ENCODE measurements around the gene TFEB. TPM values are rescaled to one million over a fixed set of nuclear protein-coding genes. Genes with fewer than 3 reads are reported as not detected.

Gene TFEB
- total and polyA plus RNA-seq, 2 donors (not counting 3 experiments of a cell fraction or from before 2014, with no cell fraction given) = 4.9 to 6.6 TPM

DNA sequence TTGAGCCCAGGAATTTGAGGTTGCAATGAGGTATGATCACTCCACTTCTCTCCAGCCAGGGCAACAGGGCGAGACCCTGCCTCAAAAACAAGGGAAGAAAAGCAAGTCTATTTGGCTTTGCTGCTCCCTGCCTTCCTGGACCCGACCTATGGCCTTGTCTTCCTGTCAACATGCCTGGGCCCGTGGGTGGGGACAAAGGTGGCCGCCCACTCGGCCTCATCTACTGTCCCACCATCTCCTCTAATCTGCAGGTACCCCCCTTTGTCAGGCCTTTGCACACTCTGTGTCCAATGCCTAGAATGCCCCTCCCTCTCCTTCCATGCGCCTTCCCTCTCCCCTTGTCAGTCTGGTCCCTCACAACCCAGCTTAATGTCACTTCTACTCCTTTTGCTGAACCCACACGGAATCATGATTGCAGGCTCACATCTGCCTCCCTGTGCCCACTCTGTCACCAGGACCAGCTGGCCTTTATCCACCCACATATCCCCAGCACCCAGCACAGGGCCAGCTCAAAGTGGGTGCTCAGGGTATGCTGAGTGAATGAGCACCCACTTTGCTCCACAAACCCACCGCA, 56.8 kb downstream of the TFEB start:
- no peaks in the 10 kb centered on the region for H4K20me1 ChIP-seq (replicated peaks; ENCODE audit: control insufficient read depth, extremely low read depth, insufficient read depth, low read length)
- intact Hi-C loops (cut with micrococcal nuclease) = no loop called here
- CTCF ChIA-PET = interaction anchor here (0.8 to 5.0 kb wide), 3 partner anchors 41 to 310 kb away, joined by 3 to 226 read pairs (median 4); no protein-coding TSS in a partner anchor
- H3K9me1 ChIP-seq (replicated peaks; ENCODE audit: control insufficient read depth, extremely low read depth, insufficient read depth, low read length) = no peaks in the 10 kb centered on the region
- H3K27me3 ChIP-seq (ENCODE audit: control insufficient read depth in 2 of 2, insufficient read depth in 2 of 2, low read length in 2 of 2) = peaks cover 0 to 3% of the 10 kb centered on the region in 2 experiments
- no TSS peak for BruUV-seq (replicated peaks)
- peaks cover 8% of the 10 kb centered on the region for H3K4me1 ChIP-seq (ENCODE audit: control insufficient read depth, extremely low read depth, insufficient read depth, low read length)
- no peak overlapping the region for H3K9ac ChIP-seq (replicated peaks; ENCODE audit: extremely low read depth, insufficient read depth, low read length)
- no peaks in the 10 kb centered on the region for H3K9me3 ChIP-seq (replicated peaks; ENCODE audit: control insufficient read depth, insufficient read depth, low read length)
- TF ChIP-seq POLR2AphosphoS5 (IDR thresholded peaks at IDR 0.05; ENCODE audit: insufficient read depth, low read depth, low read length) (no peak), POLR2A (IDR thresholded peaks at IDR 0.05; ENCODE audit: low read depth, low read length) (no peak), MYC (IDR thresholded peaks at IDR 0.05; ENCODE audit: low read depth, low read length) (no peak), FOS (IDR thresholded peaks at IDR 0.05; ENCODE audit: borderline replicate concordance, insufficient read depth, low read length) (no peak), JUN (IDR thresholded peaks at IDR 0.05; ENCODE audit: borderline replicate concordance, insufficient read depth, insufficient read length, low read depth) (no peak), GATA2 (IDR thresholded peaks at IDR 0.05; ENCODE audit: insufficient read depth, insufficient read length, low read depth, low read length) (no peak), EZH2 (IDR thresholded peaks at IDR 0.05; ENCODE audit: borderline replicate concordance, low read depth, low read length, severe bottlenecking) (no peak)
- TF ChIP-seq, protein P1, sequence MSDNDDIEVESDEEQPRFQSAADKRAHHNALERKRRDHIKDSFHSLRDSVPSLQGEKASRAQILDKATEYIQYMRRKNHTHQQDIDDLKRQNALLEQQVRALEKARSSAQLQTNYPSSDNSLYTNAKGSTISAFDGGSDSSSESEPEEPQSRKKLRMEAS (IDR thresholded peaks at IDR 0.05; ENCODE audit: insufficient read depth, insufficient read length) = no peak
- TF ChIP-seq, protein P2, sequence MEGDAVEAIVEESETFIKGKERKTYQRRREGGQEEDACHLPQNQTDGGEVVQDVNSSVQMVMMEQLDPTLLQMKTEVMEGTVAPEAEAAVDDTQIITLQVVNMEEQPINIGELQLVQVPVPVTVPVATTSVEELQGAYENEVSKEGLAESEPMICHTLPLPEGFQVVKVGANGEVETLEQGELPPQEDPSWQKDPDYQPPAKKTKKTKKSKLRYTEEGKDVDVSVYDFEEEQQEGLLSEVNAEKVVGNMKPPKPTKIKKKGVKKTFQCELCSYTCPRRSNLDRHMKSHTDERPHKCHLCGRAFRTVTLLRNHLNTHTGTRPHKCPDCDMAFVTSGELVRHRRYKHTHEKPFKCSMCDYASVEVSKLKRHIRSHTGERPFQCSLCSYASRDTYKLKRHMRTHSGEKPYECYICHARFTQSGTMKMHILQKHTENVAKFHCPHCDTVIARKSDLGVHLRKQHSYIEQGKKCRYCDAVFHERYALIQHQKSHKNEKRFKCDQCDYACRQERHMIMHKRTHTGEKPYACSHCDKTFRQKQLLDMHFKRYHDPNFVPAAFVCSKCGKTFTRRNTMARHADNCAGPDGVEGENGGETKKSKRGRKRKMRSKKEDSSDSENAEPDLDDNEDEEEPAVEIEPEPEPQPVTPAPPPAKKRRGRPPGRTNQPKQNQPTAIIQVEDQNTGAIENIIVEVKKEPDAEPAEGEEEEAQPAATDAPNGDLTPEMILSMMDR (IDR thresholded peaks at IDR 0.05; ENCODE audit: extremely low read depth in 1 of 2, insufficient read depth in 1 of 2, low read depth in 1 of 2, low read length in 2 of 2) = no peak
- no peaks in the 10 kb centered on the region for H3K36me3 ChIP-seq (ENCODE audit: control insufficient read depth in 2 of 2, extremely low read depth in 1 of 2, insufficient read depth in 2 of 2, low read length in 2 of 2)
- H2AFZ ChIP-seq (ENCODE audit: low read depth, low read length) = no peak overlapping the region
- H3K4me2 ChIP-seq (ENCODE audit: insufficient read depth, low read length) = no peak overlapping the region
- dilution Hi-C loops (cut with MboI; ENCODE audit: extremely low pct_ligation_motif_present, low sequenced_read_pairs) = no loop called here
- DNase-seq (ENCODE audit: low read depth, low spot score) (no peak), FAIRE-seq (no peak)
- POLR2A ChIA-PET = no interaction called here
- H3K79me2 ChIP-seq (ENCODE audit: control insufficient read depth, insufficient read depth, low read length) = no peaks in the 10 kb centered on the region
- no peak overlapping the region for H3K4me3 ChIP-seq (replicated peaks in 1 of 3; ENCODE audit: insufficient read depth in 1 of 3, low read depth in 1 of 3, low read length in 3 of 3)
- no peak overlapping the region for H3K27ac ChIP-seq (ENCODE audit: insufficient read depth, low read depth, low read length)

Data from endothelial cell of umbilical vein (primary cell).